HepG2 (cell line): ENCODE results near the gene GADD45GIP1. TPM values are rescaled to one million over a fixed set of nuclear protein-coding genes. Genes with fewer than 3 reads are reported as not detected.

Experiments used
- CAMTA2 ChIP-seq: sonication (generic); formaldehyde crosslinking; IDR thresholded peaks from 2 replicates; pipeline ENCODE4 v1.4.0; 2020; ENCODE audit warnings: mild to moderate bottlenecking, missing genetic modification reagents, borderline replicate concordance
- ETV6 ChIP-seq: sonication (generic); formaldehyde crosslinking; conservative IDR thresholded peaks from 2 replicates; pipeline ENCODE4 v1.4.0; 2020; ENCODE audit warnings: missing genetic modification reagents
- FOXP4 ChIP-seq: sonication (generic); formaldehyde crosslinking; IDR thresholded peaks from 2 replicates; pipeline ENCODE4 v1.4.0; 2020; ENCODE audit warnings: missing genetic modification reagents
- GTF3A ChIP-seq: sonication (generic); formaldehyde crosslinking; conservative IDR thresholded peaks from 2 replicates; pipeline ENCODE4 v1.4.0; 2020; ENCODE audit warnings: mild to moderate bottlenecking, missing genetic modification reagents
- HES4 ChIP-seq: sonication (generic); formaldehyde crosslinking; IDR thresholded peaks from 2 replicates; pipeline ENCODE4 v1.9.0; 2021; ENCODE audit warnings: mild to moderate bottlenecking, missing genetic modification reagents, borderline replicate concordance
- HIC2 ChIP-seq: sonication (generic); formaldehyde crosslinking; IDR thresholded peaks from 2 replicates; pipeline ENCODE4 v1.9.0; 2022; ENCODE audit warnings: low read depth, missing genetic modification reagents
- PLRG1 ChIP-seq: fragments of 450-650 bp; conservative IDR thresholded peaks from 2 replicates; pipeline ENCODE4 v1.6.1; 2016
- SALL1 ChIP-seq: sonication (generic); formaldehyde crosslinking; IDR thresholded peaks from 2 replicates; pipeline ENCODE4 v1.8.0; 2022; ENCODE audit warnings: mild to moderate bottlenecking, missing genetic modification reagents
- SIN3B ChIP-seq: fragments of 150-350 bp; IDR thresholded peaks from 2 replicates; pipeline ENCODE4 v1.6.1; 2014; ENCODE audit warnings: low read length
- STAT6 ChIP-seq: sonication (generic); formaldehyde crosslinking; IDR thresholded peaks from 2 replicates; pipeline ENCODE4 v1.4.0; 2020; ENCODE audit warnings: missing genetic modification reagents, mild to moderate bottlenecking, borderline replicate concordance
- ZNF12 ChIP-seq: sonication (generic); formaldehyde crosslinking; IDR thresholded peaks from 2 replicates; pipeline ENCODE4 v1.5.0; 2020; ENCODE audit warnings: missing genetic modification reagents
- ZNF44 ChIP-seq: sonication (generic); formaldehyde crosslinking; IDR thresholded peaks from 2 replicates; pipeline ENCODE4 v1.5.1; 2020; ENCODE audit warnings: mild to moderate bottlenecking, missing genetic modification reagents
- ZNF556 ChIP-seq: sonication (generic); formaldehyde crosslinking; IDR thresholded peaks from 2 replicates; pipeline ENCODE4 v1.4.0; 2020; ENCODE audit warnings: mild to moderate bottlenecking, missing genetic modification reagents, borderline replicate concordance
- ZNF83 ChIP-seq: sonication (generic); formaldehyde crosslinking; IDR thresholded peaks from 2 replicates; pipeline ENCODE4 v1.4.0; 2020; ENCODE audit warnings: missing genetic modification reagents, mild to moderate bottlenecking, borderline replicate concordance
- polyA plus RNA-seq, 8 experiments: library from polyadenylated mRNA; depleted of rRNA in 3 of 8; stranded (reverse) in 7 of 8; unstranded in 1 of 8; fragments of >200 nt; fragmentation: Illumina TruSeq in 4 of 8; extraction: Trizol in 4 of 8; gene quantifications; 2 replicates each; pipeline versions ENCODE4 v1.2.1 to v1.2.3, GENCODE V29; 2011 to 2016; ENCODE audit warnings: low read depth in 4 of 8, missing spikeins in 1 of 8, mixed read lengths in 1 of 8; ENCODE audit not compliant: insufficient read depth in 1 of 8
- total RNA-seq, 5 experiments: library from RNA; depleted of rRNA; stranded (reverse); fragments of >200 nt; fragmentation: Illumina TruSeq; extraction: Trizol; gene quantifications; 2 replicates each; pipeline ENCODE4 v1.2.3, GENCODE V29; 2016; ENCODE audit warnings: low read depth in 1 of 5
- TF ChIP-seq, protein P1 (sequence below): sonication (generic); formaldehyde crosslinking; IDR thresholded peaks from 2 replicates; pipeline ENCODE4 v1.4.0; 2020; ENCODE audit warnings: missing genetic modification reagents, borderline replicate concordance
- TF ChIP-seq, protein P2 (sequence below): sonication (generic); formaldehyde crosslinking; IDR thresholded peaks from 2 replicates; pipeline ENCODE4 v1.4.0; 2020; ENCODE audit warnings: low read depth, mild to moderate bottlenecking, missing genetic modification reagents

Gene GADD45GIP1
- total and polyA plus RNA-seq, 2 of the 13 experiments (the other 11 are each of a cell fraction or from before 2014, with no cell fraction given), result 24.6 to 30.7 TPM

- TF ChIP-seq, protein P1, sequence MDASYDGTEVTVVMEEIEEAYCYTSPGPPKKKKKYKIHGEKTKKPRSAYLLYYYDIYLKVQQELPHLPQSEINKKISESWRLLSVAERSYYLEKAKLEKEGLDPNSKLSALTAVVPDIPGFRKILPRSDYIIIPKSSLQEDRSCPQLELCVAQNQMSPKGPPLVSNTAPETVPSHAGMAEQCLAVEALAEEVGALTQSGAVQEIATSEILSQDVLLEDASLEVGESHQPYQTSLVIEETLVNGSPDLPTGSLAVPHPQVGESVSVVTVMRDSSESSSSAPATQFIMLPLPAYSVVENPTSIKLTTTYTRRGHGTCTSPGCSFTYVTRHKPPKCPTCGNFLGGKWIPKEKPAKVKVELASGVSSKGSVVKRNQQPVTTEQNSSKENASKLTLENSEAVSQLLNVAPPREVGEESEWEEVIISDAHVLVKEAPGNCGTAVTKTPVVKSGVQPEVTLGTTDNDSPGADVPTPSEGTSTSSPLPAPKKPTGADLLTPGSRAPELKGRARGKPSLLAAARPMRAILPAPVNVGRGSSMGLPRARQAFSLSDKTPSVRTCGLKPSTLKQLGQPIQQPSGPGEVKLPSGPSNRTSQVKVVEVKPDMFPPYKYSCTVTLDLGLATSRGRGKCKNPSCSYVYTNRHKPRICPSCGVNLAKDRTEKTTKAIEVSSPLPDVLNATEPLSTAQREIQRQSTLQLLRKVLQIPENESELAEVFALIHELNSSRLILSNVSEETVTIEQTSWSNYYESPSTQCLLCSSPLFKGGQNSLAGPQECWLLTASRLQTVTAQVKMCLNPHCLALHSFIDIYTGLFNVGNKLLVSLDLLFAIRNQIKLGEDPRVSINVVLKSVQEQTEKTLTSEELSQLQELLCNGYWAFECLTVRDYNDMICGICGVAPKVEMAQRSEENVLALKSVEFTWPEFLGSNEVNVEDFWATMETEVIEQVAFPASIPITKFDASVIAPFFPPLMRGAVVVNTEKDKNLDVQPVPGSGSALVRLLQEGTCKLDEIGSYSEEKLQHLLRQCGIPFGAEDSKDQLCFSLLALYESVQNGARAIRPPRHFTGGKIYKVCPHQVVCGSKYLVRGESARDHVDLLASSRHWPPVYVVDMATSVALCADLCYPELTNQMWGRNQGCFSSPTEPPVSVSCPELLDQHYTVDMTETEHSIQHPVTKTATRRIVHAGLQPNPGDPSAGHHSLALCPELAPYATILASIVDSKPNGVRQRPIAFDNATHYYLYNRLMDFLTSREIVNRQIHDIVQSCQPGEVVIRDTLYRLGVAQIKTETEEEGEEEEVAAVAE (CRISPR knock-in tag), result no peak
- no peak for TF ChIP-seq STAT6 (CRISPR knock-in tag)
- no peak for TF ChIP-seq PLRG1
- TF ChIP-seq GTF3A (CRISPR knock-in tag), result no peak
- TF ChIP-seq, protein P2, sequence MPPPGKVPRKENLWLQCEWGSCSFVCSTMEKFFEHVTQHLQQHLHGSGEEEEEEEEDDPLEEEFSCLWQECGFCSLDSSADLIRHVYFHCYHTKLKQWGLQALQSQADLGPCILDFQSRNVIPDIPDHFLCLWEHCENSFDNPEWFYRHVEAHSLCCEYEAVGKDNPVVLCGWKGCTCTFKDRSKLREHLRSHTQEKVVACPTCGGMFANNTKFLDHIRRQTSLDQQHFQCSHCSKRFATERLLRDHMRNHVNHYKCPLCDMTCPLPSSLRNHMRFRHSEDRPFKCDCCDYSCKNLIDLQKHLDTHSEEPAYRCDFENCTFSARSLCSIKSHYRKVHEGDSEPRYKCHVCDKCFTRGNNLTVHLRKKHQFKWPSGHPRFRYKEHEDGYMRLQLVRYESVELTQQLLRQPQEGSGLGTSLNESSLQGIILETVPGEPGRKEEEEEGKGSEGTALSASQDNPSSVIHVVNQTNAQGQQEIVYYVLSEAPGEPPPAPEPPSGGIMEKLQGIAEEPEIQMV, result no peak
- TF ChIP-seq ETV6 (CRISPR knock-in tag), result no peak
- TF ChIP-seq HIC2 (CRISPR knock-in tag), result peak; percentile 26; the same call in 1 of the 2 replicates
- peak; percentile 67; the same call in 1 of the 2 replicates for TF ChIP-seq SALL1 (CRISPR knock-in tag)
- TF ChIP-seq ZNF12 (CRISPR knock-in tag), result no peak
- 0 out of 2 replicates have a peak, but pooled peaks have one; percentile 32 for TF ChIP-seq ZNF83 (CRISPR knock-in tag)
- no peak for TF ChIP-seq SIN3B
- no peak for TF ChIP-seq FOXP4
- TF ChIP-seq ZNF556 (CRISPR knock-in tag), result no peak; the same call in 1 of the 2 replicates
- no peak for TF ChIP-seq CAMTA2 (CRISPR knock-in tag)
- no peak for TF ChIP-seq ZNF44 (CRISPR knock-in tag)
- TF ChIP-seq HES4 (CRISPR knock-in tag), result no peak
Measured at GRCh38 chr19:12965017-12965811, 8.2 kb upstream of the GADD45GIP1 start (continued).
